ENCODE data around the gene MACROD1.

MACROD1 gene

DNA sequence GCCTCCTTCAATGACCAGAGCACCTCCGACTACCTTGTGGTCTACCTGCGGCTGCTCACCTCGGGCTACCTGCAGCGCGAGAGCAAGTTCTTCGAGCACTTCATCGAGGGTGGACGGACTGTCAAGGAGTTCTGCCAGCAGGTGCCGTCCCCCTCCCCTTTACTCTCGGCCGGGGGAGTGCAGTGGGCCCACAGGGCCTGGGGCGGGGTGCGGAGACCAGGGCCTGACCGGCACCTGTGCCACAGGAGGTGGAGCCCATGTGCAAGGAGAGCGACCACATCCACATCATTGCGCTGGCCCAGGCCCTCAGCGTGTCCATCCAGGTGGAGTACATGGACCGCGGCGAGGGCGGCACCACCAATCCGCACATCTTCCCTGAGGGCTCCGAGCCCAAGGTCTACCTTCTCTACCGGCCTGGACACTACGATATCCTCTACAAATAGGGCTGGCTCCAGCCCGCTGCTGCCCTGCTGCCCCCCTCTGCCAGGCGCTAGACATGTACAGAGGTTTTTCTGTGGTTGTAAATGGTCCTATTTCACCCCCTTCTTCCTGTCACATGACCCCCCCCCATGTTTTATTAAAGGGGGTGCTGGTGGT, 168.7 kb downstream of the MACROD1 start:
- H3K4me1 ChIP-seq (ENCODE audit: control insufficient read depth in 5 of 5, insufficient read depth in 5 of 5, low read length in 5 of 5): peaks cover 0 to 38% (median 31%) of the 10 kb centered on the region in 5 donors
- peaks cover 0 to 3% (median 0%) of the 10 kb centered on the region in 5 donors for H3K27me3 ChIP-seq (ENCODE audit: control insufficient read depth in 5 of 5, insufficient read depth in 4 of 5, low read length in 5 of 5)
- H3K36me3 ChIP-seq (ENCODE audit: control insufficient read depth in 5 of 5, insufficient read depth in 5 of 5, low read length in 5 of 5): peaks cover 0 to 51% (median 36%) of the 10 kb centered on the region in 5 donors
- H3K4me3 ChIP-seq (ENCODE audit: low read depth in 1 of 5, low read length in 5 of 5): no peak overlapping the region
- H3K9ac ChIP-seq (ENCODE audit: low read length in 5 of 5): no peak overlapping the region
- H3K9me3 ChIP-seq (ENCODE audit: control insufficient read depth in 5 of 5, low read length in 5 of 5): no peaks in the 10 kb centered on the region
- no peak overlapping the region for H3K27ac ChIP-seq (ENCODE audit: low read depth, low read length)

GRCh38 chr11:63996512-63996911, 169.4 kb downstream of the MACROD1 start:
- no peak overlapping the region for H3K9ac ChIP-seq (ENCODE audit: low read length in 5 of 5)
- H3K4me3 ChIP-seq (ENCODE audit: low read depth in 1 of 5, low read length in 5 of 5): no peak overlapping the region
- H3K9me3 ChIP-seq (ENCODE audit: control insufficient read depth in 5 of 5, low read length in 5 of 5): no peaks in the 10 kb centered on the region
- H3K36me3 ChIP-seq (ENCODE audit: control insufficient read depth in 5 of 5, insufficient read depth in 5 of 5, low read length in 5 of 5): peaks cover 0 to 55% (median 39%) of the 10 kb centered on the region in 5 donors
- H3K27me3 ChIP-seq (ENCODE audit: control insufficient read depth in 5 of 5, insufficient read depth in 4 of 5, low read length in 5 of 5): peaks cover 0 to 3% (median 0%) of the 10 kb centered on the region in 5 donors
- peaks cover 0 to 31% (median 24%) of the 10 kb centered on the region in 5 donors for H3K4me1 ChIP-seq (ENCODE audit: control insufficient read depth in 5 of 5, insufficient read depth in 5 of 5, low read length in 5 of 5)
- no peak overlapping the region for H3K27ac ChIP-seq (ENCODE audit: low read depth, low read length)

GRCh38 chr11:63993993-63994392, 171.9 kb downstream of the MACROD1 start:
- H3K27ac ChIP-seq (ENCODE audit: low read depth, low read length): no peak overlapping the region
- peaks cover 0 to 7% (median 2%) of the 10 kb centered on the region in 5 donors for H3K4me1 ChIP-seq (ENCODE audit: control insufficient read depth in 5 of 5, insufficient read depth in 5 of 5, low read length in 5 of 5)
- H3K9me3 ChIP-seq (ENCODE audit: control insufficient read depth in 5 of 5, low read length in 5 of 5): no peaks in the 10 kb centered on the region
- peaks cover 0 to 71% (median 56%) of the 10 kb centered on the region in 5 donors for H3K36me3 ChIP-seq (ENCODE audit: control insufficient read depth in 5 of 5, insufficient read depth in 5 of 5, low read length in 5 of 5)
- peaks cover 0 to 2% (median 0%) of the 10 kb centered on the region in 5 donors for H3K27me3 ChIP-seq (ENCODE audit: control insufficient read depth in 5 of 5, insufficient read depth in 4 of 5, low read length in 5 of 5)
- no peak overlapping the region for H3K4me3 ChIP-seq (ENCODE audit: low read depth in 1 of 5, low read length in 5 of 5)
- no peak overlapping the region for H3K9ac ChIP-seq (ENCODE audit: low read length in 5 of 5)

DNA sequence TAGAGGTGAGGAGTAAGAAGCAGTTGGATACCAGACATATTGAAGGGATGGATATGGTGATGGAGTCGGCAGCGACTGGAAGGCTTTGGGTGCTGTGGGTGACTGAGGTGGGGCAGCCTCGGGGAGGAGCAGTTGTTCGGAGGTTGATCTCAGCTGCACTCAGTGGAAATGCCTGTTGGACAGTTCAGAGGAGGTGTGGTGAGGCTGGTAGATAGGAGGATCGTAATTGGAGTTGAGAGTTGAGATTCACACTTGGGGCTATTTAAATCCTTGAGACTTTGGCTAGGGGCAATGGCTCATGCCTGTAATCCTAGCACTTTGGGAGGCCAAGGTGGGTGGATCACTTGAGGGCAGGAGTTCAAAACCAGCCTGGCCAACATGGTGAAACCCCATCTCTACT, 172.8 kb downstream of the MACROD1 start:
- peaks cover 0 to 4% (median 0%) of the 10 kb centered on the region in 5 donors for H3K4me1 ChIP-seq (ENCODE audit: control insufficient read depth in 5 of 5, insufficient read depth in 5 of 5, low read length in 5 of 5)
- no peaks in the 10 kb centered on the region for H3K9me3 ChIP-seq (ENCODE audit: control insufficient read depth in 5 of 5, low read length in 5 of 5)
- no peak overlapping the region for H3K27ac ChIP-seq (ENCODE audit: low read depth, low read length)
- no peaks in the 10 kb centered on the region for H3K27me3 ChIP-seq (ENCODE audit: control insufficient read depth in 5 of 5, insufficient read depth in 4 of 5, low read length in 5 of 5)
- peaks cover 0 to 74% (median 60%) of the 10 kb centered on the region in 5 donors for H3K36me3 ChIP-seq (ENCODE audit: control insufficient read depth in 5 of 5, insufficient read depth in 5 of 5, low read length in 5 of 5)
- no peak overlapping the region for H3K9ac ChIP-seq (ENCODE audit: low read length in 5 of 5)
- no peak overlapping the region for H3K4me3 ChIP-seq (ENCODE audit: low read depth in 1 of 5, low read length in 5 of 5)

GRCh38 chr11:63991558-63991957, 174.4 kb downstream of the MACROD1 start:
- no peak overlapping the region for H3K27ac ChIP-seq (ENCODE audit: low read depth, low read length)
- H3K4me3 ChIP-seq (ENCODE audit: low read depth in 1 of 5, low read length in 5 of 5): no peak overlapping the region
- no peaks in the 10 kb centered on the region for H3K9me3 ChIP-seq (ENCODE audit: control insufficient read depth in 5 of 5, low read length in 5 of 5)
- no peak overlapping the region for H3K9ac ChIP-seq (ENCODE audit: low read length in 5 of 5)
- peaks cover 4 to 17% (median 13%) of the 10 kb centered on the region in 5 donors for H3K4me1 ChIP-seq (ENCODE audit: control insufficient read depth in 5 of 5, insufficient read depth in 5 of 5, low read length in 5 of 5)
- H3K36me3 ChIP-seq (ENCODE audit: control insufficient read depth in 5 of 5, insufficient read depth in 5 of 5, low read length in 5 of 5): peaks cover 0 to 61% (median 44%) of the 10 kb centered on the region in 5 donors
- no peaks in the 10 kb centered on the region for H3K27me3 ChIP-seq (ENCODE audit: control insufficient read depth in 5 of 5, insufficient read depth in 4 of 5, low read length in 5 of 5)

DNA sequence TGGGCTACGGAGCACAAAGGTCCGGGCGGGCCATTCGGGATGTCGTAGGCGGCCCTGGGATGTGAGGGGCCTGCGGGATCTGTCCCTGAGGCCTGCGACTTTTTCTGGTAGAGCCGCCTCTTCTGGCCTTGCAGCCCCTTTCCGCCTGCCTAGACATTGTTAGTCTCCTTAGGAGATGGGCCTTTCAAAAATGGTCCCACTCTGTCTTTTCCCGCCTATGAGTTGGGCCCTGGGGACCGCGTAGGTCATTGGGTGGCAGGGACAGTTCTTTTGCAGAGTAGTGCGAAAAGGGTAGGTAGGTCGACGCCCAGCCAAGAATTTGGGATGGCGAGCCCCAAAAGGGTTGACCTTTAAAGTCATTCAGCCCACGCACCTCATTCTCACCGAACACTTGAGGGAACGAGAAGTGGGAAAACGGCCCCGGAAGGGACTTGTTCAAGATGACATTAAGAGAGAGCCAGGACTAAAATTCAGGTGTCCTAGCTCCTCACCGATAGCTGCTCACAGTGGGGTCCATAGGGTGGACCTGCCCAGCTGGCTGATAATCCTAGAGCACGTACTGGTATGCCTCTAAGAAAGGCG, 178.9 kb downstream of the MACROD1 start:
- Histone ChIP-seq H3K4me1 (ENCODE audit: control insufficient read depth in 5 of 5, insufficient read depth in 5 of 5, low read length in 5 of 5) (peaks cover 4 to 24% (median 23%) of the 10 kb centered on the region in 5 donors), H3K36me3 (ENCODE audit: control insufficient read depth in 5 of 5, insufficient read depth in 5 of 5, low read length in 5 of 5) (peaks cover 0 to 29% (median 25%) of the 10 kb centered on the region in 5 donors), H3K27ac (ENCODE audit: low read depth, low read length) (peak overlapping the region; percentile 54)

DNA sequence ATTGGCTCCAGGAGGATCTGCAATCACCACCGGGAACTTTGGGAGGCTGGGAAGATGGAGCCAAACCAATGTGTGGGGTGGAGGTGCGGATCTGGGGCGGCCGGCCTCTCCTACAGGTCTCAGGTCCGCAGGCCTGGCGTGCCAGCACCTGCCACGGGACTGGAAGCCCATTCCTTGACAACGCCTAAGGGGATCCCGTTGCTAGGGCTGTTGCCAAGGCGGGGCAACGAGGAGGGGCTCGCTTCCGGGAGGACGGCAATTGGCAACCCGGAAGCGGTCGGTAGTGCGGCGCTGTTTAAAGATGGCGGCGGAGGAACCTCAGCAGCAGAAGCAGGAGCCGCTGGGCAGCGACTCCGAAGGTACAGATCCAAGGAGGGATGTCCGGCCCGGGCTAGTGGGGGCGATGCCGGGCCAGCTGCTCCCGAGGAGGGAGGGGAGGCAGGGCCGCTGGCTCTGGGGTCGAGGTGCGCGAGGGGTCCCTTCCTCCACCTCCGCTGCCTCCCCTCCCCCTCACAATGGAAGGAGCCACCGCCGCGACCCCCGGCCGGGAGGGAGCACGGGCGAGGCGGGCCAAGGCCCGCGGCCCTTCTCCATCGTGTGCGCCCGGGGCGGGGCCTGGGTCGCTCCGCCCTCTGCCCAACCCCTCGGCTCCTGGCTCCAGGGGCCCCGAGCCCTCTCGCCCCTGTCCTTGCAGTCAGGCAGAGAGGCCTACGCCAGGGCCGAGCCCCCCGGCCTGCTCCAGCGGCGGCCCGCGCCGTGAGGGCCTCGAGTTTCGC, 179.6 kb downstream of the MACROD1 start, which contains the start of gene OTUB1:
OTUB1 (plus strand) TSS at position 283 of the 776 bp plus-strand sequence; CDS start at position 302, 19 bp downstream.
- Histone ChIP-seq H3K9me3 (ENCODE audit: control insufficient read depth in 5 of 5, low read length in 5 of 5) (no peaks in the 10 kb centered on the region), H3K9ac (ENCODE audit: low read length in 5 of 5) (peak within 1 kb of the TSS; percentile 48 to 93 (median 81))

More for the DNA sequence above, 178.9 kb downstream of the MACROD1 start:
- H3K4me3 ChIP-seq (ENCODE audit: low read depth in 1 of 5, low read length in 5 of 5): peak overlapping the region; percentile 73 to 99 (median 90)
- H3K27me3 ChIP-seq (ENCODE audit: control insufficient read depth in 5 of 5, insufficient read depth in 4 of 5, low read length in 5 of 5): no peaks in the 10 kb centered on the region
- peak overlapping the region; percentile 48 to 93 (median 81) for H3K9ac ChIP-seq (ENCODE audit: low read length in 5 of 5)
- no peaks in the 10 kb centered on the region for H3K9me3 ChIP-seq (ENCODE audit: control insufficient read depth in 5 of 5, low read length in 5 of 5)

DNA sequence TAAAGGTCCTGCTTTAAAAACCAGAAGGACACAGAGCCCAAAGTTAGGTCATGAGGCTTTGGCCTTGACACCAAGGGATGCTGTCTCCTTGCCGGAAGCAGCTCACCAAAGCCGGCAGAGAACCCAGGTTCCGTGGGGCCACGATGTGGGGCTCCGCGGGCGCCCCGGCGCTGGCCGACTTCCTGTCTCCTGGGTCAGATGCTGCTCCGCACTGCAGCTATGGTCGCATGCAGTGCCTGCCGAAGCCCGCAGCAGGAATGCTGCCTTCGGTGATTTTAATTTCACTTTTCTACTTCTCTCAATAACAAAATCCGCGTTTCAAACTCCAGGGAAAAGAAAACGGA, 180.1 kb downstream of the MACROD1 start:
- H3K4me3 ChIP-seq (ENCODE audit: low read depth in 1 of 5, low read length in 5 of 5): peak overlapping the region; percentile 75 to 99 (median 90)
- peaks cover 0 to 19% (median 15%) of the 10 kb centered on the region in 5 donors for H3K36me3 ChIP-seq (ENCODE audit: control insufficient read depth in 5 of 5, insufficient read depth in 5 of 5, low read length in 5 of 5)
- no peaks in the 10 kb centered on the region for H3K27me3 ChIP-seq (ENCODE audit: control insufficient read depth in 5 of 5, insufficient read depth in 4 of 5, low read length in 5 of 5)
- H3K9me3 ChIP-seq (ENCODE audit: control insufficient read depth in 5 of 5, low read length in 5 of 5): no peaks in the 10 kb centered on the region
- H3K9ac ChIP-seq (ENCODE audit: low read length in 5 of 5): peak overlapping the region; percentile 38 to 93 (median 81)
- peak overlapping the region; percentile 54 for H3K27ac ChIP-seq (ENCODE audit: low read depth, low read length)
- peaks cover 4 to 24% (median 23%) of the 10 kb centered on the region in 5 donors for H3K4me1 ChIP-seq (ENCODE audit: control insufficient read depth in 5 of 5, insufficient read depth in 5 of 5, low read length in 5 of 5)

More for the DNA sequence above, 179.6 kb downstream of the MACROD1 start, which contains the start of gene OTUB1:
- H3K4me3 ChIP-seq (ENCODE audit: low read depth in 1 of 5, low read length in 5 of 5): peak within 1 kb of the TSS; percentile 75 to 99 (median 90)
- H3K27me3 ChIP-seq (ENCODE audit: control insufficient read depth in 5 of 5, insufficient read depth in 4 of 5, low read length in 5 of 5): no peaks in the 10 kb centered on the region
- peaks cover 0 to 24% (median 21%) of the 10 kb centered on the region in 5 donors for H3K36me3 ChIP-seq (ENCODE audit: control insufficient read depth in 5 of 5, insufficient read depth in 5 of 5, low read length in 5 of 5)
- peaks cover 4 to 24% (median 23%) of the 10 kb centered on the region in 5 donors for H3K4me1 ChIP-seq (ENCODE audit: control insufficient read depth in 5 of 5, insufficient read depth in 5 of 5, low read length in 5 of 5)
- peak within 1 kb of the TSS; percentile 54 for H3K27ac ChIP-seq (ENCODE audit: low read depth, low read length)

DNA sequence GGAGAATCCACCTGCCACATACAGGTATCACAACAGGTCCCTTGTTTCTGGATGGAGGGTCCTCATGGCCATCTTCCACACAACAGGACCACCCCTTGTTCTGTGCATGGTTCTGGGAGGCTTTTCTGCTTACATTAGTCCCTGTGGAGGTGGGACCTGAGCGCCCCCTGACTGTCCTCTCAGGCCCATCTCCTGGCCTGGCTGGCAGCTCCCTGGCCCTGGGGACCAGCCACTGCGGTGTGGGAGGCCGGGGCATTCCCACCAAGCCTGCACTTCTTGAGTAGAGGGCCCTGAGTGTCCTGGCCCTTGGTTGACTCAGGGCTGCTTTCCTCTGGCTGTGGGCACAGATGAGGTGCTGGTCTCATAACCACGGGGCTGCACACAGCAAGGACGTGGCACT, 186.5 kb downstream of the MACROD1 start:
- no peak overlapping the region for H3K27ac ChIP-seq (ENCODE audit: low read depth, low read length)
- H3K36me3 ChIP-seq (ENCODE audit: control insufficient read depth in 5 of 5, insufficient read depth in 5 of 5, low read length in 5 of 5): peaks cover 0 to 13% (median 10%) of the 10 kb centered on the region in 5 donors
- peak overlapping the region in 1 of 5 donors; percentile 30 for H3K9ac ChIP-seq (ENCODE audit: low read length in 5 of 5)
- no peak overlapping the region for H3K4me3 ChIP-seq (ENCODE audit: low read depth in 1 of 5, low read length in 5 of 5)
- H3K9me3 ChIP-seq (ENCODE audit: control insufficient read depth in 5 of 5, low read length in 5 of 5): no peaks in the 10 kb centered on the region
- peaks cover 0 to 20% (median 18%) of the 10 kb centered on the region in 5 donors for H3K4me1 ChIP-seq (ENCODE audit: control insufficient read depth in 5 of 5, insufficient read depth in 5 of 5, low read length in 5 of 5)
- no peaks in the 10 kb centered on the region for H3K27me3 ChIP-seq (ENCODE audit: control insufficient read depth in 5 of 5, insufficient read depth in 4 of 5, low read length in 5 of 5)

Data from subcutaneous abdominal adipose tissue (tissue), 5 donors.